ENCODE measurements around the gene HMGA1. TPM values are rescaled to one million over a fixed set of nuclear protein-coding genes. Genes with fewer than 3 reads are reported as not detected.

The HMGA1 gene
- total RNA-seq, 2 donors from 2014 or later, result 29.6 to 37.8 TPM

GRCh38 chr6:34278833-34279232 lies 42.2 kb downstream of the HMGA1 start:
- H3K27me3 ChIP-seq, result no peaks in the 10 kb centered on the region
- no peaks in the 10 kb centered on the region for H3K9me3 ChIP-seq
- no peaks in the 10 kb centered on the region for H3K36me3 ChIP-seq
- H3K4me1 ChIP-seq, result peaks cover 0 to 20% of the 10 kb centered on the region in 2 donors
- no peak for DNase-seq (ENCODE audit: low spot score)
- no peak overlapping the region for H3K4me3 ChIP-seq
- no peak overlapping the region for H3K27ac ChIP-seq
- TF ChIP-seq, protein P1, sequence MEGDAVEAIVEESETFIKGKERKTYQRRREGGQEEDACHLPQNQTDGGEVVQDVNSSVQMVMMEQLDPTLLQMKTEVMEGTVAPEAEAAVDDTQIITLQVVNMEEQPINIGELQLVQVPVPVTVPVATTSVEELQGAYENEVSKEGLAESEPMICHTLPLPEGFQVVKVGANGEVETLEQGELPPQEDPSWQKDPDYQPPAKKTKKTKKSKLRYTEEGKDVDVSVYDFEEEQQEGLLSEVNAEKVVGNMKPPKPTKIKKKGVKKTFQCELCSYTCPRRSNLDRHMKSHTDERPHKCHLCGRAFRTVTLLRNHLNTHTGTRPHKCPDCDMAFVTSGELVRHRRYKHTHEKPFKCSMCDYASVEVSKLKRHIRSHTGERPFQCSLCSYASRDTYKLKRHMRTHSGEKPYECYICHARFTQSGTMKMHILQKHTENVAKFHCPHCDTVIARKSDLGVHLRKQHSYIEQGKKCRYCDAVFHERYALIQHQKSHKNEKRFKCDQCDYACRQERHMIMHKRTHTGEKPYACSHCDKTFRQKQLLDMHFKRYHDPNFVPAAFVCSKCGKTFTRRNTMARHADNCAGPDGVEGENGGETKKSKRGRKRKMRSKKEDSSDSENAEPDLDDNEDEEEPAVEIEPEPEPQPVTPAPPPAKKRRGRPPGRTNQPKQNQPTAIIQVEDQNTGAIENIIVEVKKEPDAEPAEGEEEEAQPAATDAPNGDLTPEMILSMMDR (IDR thresholded peaks at IDR 0.05), result no peak

- Histone ChIP-seq H3K27ac (no peak overlapping the region), H3K36me3 (no peaks in the 10 kb centered on the region), H3K27me3 (no peaks in the 10 kb centered on the region), H3K9me3 (no peaks in the 10 kb centered on the region), H3K4me3 (no peak overlapping the region), H3K4me1 (peaks cover 0 to 26% of the 10 kb centered on the region in 2 donors)
- DNase-seq (ENCODE audit: low spot score), result no peak
- TF ChIP-seq, protein P1 (IDR thresholded peaks at IDR 0.05), result no peak
Measured at GRCh38 chr6:34280216-34280615, 43.5 kb downstream of the HMGA1 start.

DNA sequence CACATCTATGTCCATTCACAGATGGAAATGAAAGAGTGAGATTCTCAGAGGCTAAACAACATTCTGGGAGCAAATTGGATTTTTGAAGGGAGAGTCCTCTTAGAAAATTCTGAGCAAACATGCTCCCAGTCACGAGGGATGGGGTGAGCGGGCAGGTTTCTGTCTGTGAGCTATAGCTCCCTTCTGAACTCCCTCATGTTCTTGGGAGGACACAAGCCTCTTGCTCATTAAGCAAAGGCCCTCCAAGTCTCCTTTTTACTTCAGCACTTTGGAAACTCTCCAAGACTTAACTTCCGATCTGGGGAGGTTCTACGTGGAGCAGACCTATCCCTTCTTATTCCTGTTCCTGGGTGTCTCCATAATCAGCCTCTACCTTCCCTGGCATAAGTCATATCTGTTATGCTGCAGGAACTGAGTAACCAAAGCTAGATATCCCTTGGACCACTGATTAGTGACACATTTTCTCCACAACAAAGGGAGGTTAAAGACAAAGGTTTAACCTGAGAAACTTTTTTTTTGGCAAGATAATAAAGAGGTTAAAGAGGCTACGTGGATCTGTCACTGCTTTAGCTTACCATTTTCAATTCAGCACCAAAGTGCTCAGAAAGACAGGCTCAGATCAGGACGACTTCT lies 45.1 kb downstream of the HMGA1 start:
- no peak for DNase-seq (ENCODE audit: low spot score)
- no peak overlapping the region for H3K27ac ChIP-seq
- H3K27me3 ChIP-seq, result no peaks in the 10 kb centered on the region
- TF ChIP-seq, protein P1 (IDR thresholded peaks at IDR 0.05), result no peak
- H3K4me1 ChIP-seq, result peaks cover 0 to 31% of the 10 kb centered on the region in 2 donors
- H3K4me3 ChIP-seq, result no peak overlapping the region
- H3K36me3 ChIP-seq, result no peaks in the 10 kb centered on the region
- no peaks in the 10 kb centered on the region for H3K9me3 ChIP-seq

DNA sequence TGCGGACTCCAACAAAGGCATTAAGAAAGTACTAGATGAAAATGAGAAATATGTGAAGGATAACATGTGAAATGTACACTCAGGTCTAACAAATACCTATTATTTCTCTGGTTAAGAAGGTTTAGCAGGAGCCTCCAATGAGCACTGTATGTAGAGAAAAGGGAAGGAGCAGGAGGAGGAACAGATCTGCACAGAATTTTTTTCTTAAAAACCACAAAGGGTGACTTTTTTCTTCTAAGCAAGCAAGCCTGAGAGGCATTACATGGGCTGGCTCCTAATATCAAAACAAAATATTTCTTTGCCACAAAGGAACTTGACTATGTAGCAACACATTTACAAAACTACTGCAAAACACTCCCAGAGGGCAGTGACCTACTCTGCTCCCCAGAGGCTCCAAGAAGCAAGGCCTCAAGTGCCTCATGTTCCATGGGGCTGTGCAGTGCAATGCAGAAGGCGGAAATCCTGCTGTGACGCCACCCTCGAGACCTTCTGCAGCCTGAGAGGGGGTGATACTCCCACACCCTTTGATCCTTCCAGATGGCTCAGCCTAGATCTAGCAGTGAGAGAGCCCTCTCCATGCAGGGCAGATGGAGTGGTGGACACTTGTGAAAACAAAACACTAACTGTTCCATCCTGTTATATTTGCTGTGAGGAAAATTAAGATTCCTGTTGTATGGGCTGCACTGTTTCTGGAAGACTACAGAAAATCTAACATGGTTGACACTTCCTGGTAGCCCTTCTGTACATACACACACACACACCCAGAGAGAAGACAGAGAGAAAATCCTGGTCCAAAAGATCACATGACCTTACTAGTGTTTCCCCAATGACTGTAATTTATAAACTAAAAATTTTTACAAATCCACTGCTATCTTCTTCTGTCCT lies 48.1 kb downstream of the HMGA1 start:
- H3K4me3 ChIP-seq, result no peak overlapping the region
- peaks cover 5% of the 10 kb centered on the region for H3K36me3 ChIP-seq
- no peaks in the 10 kb centered on the region for H3K27me3 ChIP-seq
- peaks cover 0 to 41% of the 10 kb centered on the region in 2 donors for H3K4me1 ChIP-seq
- no peaks in the 10 kb centered on the region for H3K9me3 ChIP-seq
- H3K27ac ChIP-seq, result peak overlapping the region; percentile 2 to 22
- no peak for DNase-seq (ENCODE audit: low spot score)
- TF ChIP-seq, protein P1 (IDR thresholded peaks at IDR 0.05), result no peak

GRCh38 chr6:34285448-34286164 lies 48.9 kb downstream of the HMGA1 start:
- H3K4me3 ChIP-seq, result no peak overlapping the region
- peaks cover 0 to 41% of the 10 kb centered on the region in 2 donors for H3K4me1 ChIP-seq
- no peak for DNase-seq (ENCODE audit: low spot score)
- H3K27me3 ChIP-seq, result no peaks in the 10 kb centered on the region
- H3K9me3 ChIP-seq, result no peaks in the 10 kb centered on the region
- TF ChIP-seq, protein P1 (IDR thresholded peaks at IDR 0.05), result no peak
- peaks cover 5% of the 10 kb centered on the region for H3K36me3 ChIP-seq
- H3K27ac ChIP-seq, result peak overlapping the region; percentile 2 to 22

Measured in right atrium auricular region (tissue), 2 donors.